Stimulated activated CD4-positive, alpha-beta T cell treated with anti-CD3 and anti-CD28 coated beads, Interleukin-1b, Interleukin-23, amount 100 ng/mL, for 48 hours (primary cell): ENCODE results near the gene VAMP2.

Experiments
- DNase-seq: peaks from one replicate; pipeline ENCODE4 v3.0.0-alpha.2; 2020

Gene VAMP2

DNA sequence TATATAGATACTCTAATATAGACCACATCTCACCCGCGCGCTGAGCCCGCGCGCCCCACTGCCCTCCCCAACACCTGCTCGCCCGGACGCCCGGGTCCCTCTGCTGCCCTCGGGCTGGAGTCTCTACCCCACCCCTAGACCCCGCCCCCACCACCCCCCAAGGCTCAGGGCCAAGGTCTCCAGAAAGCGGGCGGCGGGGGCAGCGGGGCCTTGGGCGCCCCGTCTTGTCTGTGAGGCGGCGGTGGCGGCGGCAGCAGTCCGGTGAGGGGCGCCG is 41.4 kb downstream of the VAMP2 start:
- no peak for DNase-seq

DNA sequence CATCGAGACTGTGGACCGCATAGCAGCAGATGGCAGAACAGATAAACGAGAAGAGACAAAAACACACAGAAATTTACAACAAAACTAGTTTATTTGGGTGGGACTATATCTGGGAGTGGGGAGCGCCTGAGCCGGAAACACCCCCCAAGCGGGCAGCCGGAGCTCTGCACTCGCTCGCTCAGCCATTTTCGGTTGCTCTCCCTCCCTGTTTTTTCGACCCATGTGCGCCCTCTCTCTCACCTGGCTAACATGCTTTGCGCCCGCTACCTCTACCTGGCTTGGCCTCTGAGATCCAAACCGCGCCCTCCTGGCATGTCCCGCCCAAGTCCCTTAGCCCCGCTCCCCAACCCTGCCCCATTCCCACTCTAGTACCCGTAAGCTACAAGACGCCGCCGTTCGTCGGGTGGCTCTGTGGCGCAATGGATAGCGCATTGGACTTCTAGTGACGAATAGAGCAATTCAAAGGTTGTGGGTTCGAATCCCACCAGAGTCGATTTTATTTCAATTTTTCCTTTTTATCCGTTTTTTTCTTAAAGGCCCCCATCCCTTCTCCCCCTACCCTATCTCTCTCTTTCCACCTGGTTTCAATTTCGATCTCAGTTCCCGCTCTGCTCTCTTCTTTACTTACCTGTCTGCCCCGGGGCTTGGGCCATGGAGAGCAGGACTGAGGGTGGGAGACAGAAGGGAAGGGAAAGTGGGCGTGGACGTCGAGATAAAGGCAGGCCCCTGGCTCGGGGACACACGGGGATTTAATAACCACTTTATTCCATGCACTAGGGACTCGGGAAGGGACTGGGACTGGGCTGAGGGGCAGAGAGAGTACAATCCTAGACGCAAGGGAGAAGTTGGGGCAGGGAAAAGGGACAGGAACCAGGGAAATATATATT is 42.0 kb downstream of the VAMP2 start:
- peak; percentile 86 for DNase-seq

GRCh38 chr17:8119581-8120519 is 42.9 kb downstream of the VAMP2 start:
- peak; percentile 94 for DNase-seq

DNA sequence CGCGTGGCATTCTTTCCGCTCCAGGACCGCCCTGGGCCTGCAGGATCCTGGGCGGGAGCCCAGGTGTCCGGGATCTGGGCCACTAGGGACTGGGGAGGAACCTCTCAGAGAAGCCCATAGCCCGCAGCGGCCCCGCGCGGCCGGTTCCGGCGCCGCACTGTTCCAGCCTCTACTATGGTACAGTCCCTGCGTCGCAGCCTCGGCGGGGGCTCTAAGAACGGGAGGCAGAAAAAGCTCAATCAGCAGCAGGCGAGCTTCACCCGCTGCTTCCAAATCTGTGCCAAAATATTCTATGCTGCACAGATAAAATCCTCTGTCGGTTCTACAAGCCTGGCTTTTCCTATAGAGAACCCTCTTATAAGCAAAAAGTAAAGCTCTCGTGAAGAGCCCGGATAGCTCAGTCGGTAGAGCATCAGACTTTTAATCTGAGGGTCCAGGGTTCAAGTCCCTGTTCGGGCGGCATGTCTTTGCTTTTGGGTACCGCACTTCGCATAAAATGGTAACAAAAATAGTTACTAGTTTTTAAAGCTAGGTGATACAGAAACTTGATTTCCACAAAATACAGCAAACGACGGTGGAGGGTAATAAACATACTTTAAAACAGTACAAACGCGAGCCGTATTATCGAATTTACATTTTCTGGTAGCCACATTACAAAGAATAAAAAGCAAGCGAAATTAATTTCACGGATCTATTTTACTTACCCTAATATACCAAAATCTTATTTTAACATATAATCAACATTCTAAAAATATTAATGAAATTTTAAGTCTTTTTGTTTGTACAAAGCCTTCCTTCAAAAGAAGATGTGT is 43.8 kb downstream of the VAMP2 start:
- peak; percentile 87 for DNase-seq

GRCh38 chr17:8117980-8118768 is 44.6 kb downstream of the VAMP2 start, which contains the start of gene ALOXE3:
Gene ALOXE3, minus strand, starts transcription at chr17:8118514. Its CDS starts 524 bp downstream, at chr17:8117990.
- DNase-seq, result peak; percentile 29

GRCh38 chr17:8117367-8117979 is 45.3 kb downstream of the VAMP2 start:
- no peak for DNase-seq

DNA sequence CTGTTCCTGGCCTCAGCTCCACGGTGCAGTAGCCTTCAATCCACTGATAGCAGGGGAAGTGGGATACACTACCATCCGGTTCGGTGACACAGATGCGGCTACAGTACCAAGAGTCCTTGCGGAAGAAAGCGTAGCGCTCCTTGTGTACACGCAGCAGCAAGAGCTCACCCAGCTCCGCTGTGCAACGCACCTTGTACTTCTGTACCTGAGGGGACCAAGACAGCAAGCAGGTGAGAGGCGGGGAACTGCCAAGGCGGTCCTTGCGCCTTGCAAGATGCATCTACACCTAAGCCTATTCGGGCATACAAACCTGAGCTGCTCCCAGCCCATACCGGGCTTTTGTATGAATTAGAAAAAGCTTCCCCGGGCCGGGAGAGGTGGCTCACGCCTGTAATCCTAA is 46.0 kb downstream of the VAMP2 start:
- no peak for DNase-seq

GRCh38 chr17:8110907-8111306 is 51.8 kb downstream of the VAMP2 start:
- DNase-seq, result no peak

DNA sequence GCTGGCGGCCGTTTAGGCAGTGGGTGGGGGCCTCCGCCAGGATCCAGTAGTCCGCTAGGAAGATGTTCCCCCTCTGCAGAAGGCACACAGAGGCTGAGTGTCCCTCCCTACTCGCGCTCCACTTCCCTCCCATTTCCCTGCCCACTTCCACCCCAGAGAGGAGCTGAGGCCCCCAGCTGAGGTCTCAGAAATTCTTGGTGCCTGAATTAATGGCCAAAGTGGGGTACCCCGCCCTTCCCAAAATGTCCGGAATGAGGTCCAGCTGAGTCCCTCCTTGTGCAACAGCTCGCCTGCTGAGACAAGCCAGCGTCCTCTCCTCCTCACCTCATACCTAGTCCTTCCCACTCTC is 52.3 kb downstream of the VAMP2 start:
- DNase-seq, result no peak

GRCh38 chr17:8109661-8110455 is 52.9 kb downstream of the VAMP2 start:
- DNase-seq, result peak; percentile 73
